ENCODE data around the gene UBXN7.
"Not testable (repeated sequence)": the region's sequence is repeated elsewhere in the genome, so short reads cannot be mapped to it uniquely, and the experiment has no call there.

The UBXN7 gene

GRCh38 chr3:196316799-196317686 lies 115.2 kb downstream of the UBXN7 start:
- not testable (repeated sequence) for DNase-seq (ENCODE audit: low read depth)

- DNase-seq (ENCODE audit: low read depth) = no peak
These were observed 116.4 kb downstream of the UBXN7 start for GRCh38 chr3:196315821-196316220.

GRCh38 chr3:196314597-196314996 lies 117.6 kb downstream of the UBXN7 start:
- DNase-seq (ENCODE audit: low read depth) = no peak

- DNase-seq (ENCODE audit: low read depth) = not testable (repeated sequence)
These were observed 118.1 kb downstream of the UBXN7 start for GRCh38 chr3:196314086-196314485.

- not testable (repeated sequence) for DNase-seq (ENCODE audit: low read depth)
These were observed 129.3 kb downstream of the UBXN7 start for GRCh38 chr3:196302960-196303359.

- not testable (repeated sequence) for DNase-seq (ENCODE audit: low read depth)
These were observed 129.7 kb downstream of the UBXN7 start for GRCh38 chr3:196302551-196302950.

GRCh38 chr3:196298521-196298920 lies 133.7 kb downstream of the UBXN7 start:
- no peak for DNase-seq (ENCODE audit: low read depth)
